GM21529 (cell line): ENCODE results near the gene PTTG1.
A peak's percentile ranks its signal among the peaks of the same experiment; 100 is the strongest.
"Not testable (repeated sequence)": the region's sequence is repeated elsewhere in the genome, so short reads cannot be mapped to it uniquely, and the experiment has no call there.

Experiments
- ATAC-seq: cut with Tn5 transposase; IDR thresholded peaks from one replicate; pipeline ENCODE4 v1.9.1; 2021; ENCODE audit not compliant: unreplicated experiment

PTTG1 gene

DNA sequence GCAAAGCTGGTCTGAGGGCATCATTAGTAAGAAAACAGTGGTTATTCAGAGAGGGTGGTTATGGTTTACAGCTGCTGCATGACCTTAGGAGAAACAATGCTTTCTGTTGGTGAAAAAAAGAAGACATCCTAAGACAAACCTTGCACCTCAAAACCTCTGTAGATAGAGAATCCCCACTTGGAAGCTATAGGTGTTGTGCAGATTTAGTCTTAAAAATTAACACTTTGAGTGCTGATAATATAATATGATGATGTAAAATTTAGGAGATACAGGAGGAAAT lies 1.4 kb upstream of the PTTG1 start:
- ATAC-seq: no peak

- ATAC-seq: no peak
Measured at GRCh38 chr5:160423099-160423498, 1.4 kb downstream of the PTTG1 start.

- no peak for ATAC-seq
Measured at GRCh38 chr5:160427607-160428006, 6.0 kb downstream of the PTTG1 start.

DNA sequence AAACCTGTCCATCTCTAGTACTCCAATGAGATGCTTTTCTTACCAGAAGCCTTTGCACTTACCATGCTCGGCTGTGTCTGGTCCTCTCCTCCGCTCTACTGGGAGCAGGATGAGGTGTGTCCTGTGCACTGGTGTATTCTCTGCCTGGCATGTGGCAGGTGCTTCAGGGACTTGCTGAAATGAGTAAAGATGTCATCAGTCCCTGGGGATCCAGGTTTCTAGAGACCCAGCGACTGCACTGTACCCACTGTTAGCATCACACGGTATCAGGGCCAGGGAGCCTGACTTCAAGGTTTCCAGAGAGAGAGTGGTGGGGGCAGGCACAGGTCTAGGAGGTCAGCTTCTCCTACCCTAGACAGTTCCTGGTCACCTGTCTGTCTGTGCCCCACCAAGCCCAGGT lies 10.5 kb downstream of the PTTG1 start:
- peak; percentile 20 for ATAC-seq

DNA sequence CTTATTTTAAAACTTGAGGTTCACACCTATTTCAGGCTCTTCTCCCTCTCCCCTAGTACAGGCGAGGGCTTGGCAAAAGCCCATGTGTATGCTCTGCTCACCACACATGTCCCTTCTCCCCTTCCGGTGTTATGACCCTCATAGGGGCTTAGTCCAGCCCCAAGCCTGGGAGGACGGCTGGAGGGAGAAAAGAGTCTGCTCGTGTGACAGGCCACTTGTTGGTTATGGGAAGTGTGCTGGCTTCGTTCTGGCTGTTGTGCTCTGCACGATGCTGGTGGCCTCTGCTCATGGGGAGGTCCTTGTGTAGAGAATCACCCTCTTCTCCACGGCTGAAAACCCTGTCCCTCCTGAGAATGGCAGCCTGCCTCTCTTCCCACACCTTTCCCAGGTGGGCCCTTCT lies 11.1 kb downstream of the PTTG1 start:
- ATAC-seq: no peak

DNA sequence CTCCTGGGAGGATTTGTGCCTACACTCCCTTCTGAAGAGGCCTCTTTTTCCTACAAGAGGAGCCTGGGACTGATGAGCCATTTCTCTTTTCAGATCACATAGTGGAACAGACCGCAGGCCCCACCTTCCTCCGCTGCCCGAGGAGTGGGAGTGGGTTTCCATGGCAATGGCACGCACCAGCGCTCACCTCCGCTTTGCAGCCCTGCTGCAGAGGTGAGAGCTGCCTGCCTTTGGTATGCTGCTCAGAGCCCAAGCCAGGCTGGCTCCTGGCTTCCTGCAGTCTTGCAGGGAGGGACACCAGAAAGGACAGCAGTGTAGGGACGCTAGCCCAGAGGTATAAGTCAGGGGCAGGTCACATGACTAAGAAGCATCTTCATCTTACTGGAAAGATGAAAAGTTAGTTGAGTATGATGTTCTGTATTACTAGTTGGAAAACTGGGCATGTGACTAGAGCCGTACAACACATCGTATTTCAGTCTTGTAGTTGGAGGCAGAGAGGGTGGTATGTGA lies 12.4 kb downstream of the PTTG1 start:
- peak; percentile 84 for ATAC-seq

GRCh38 chr5:160435532-160435931 lies 13.9 kb downstream of the PTTG1 start:
- no peak for ATAC-seq

DNA sequence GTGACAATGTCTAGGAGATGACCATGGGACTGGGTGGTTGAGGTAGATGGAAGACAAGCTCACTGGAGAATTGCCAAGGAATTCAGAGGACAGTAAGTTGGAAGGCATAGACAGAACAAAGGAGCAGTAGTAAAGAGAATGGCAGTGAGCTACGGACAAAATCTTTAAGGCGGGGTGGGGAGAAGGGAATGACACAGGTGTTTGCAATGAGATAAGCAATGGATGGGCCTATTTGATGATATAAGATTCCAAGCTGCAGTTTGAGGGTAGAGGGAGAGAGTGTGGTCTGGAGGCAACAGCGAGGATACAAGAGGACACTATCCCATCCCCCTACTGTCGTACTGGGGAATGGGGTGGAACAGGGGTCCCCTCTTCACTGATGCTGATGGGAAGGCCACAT lies 14.4 kb downstream of the PTTG1 start:
- ATAC-seq: no peak

- ATAC-seq: not testable (repeated sequence)
Measured at GRCh38 chr5:160436661-160437060, 15.0 kb downstream of the PTTG1 start.

DNA sequence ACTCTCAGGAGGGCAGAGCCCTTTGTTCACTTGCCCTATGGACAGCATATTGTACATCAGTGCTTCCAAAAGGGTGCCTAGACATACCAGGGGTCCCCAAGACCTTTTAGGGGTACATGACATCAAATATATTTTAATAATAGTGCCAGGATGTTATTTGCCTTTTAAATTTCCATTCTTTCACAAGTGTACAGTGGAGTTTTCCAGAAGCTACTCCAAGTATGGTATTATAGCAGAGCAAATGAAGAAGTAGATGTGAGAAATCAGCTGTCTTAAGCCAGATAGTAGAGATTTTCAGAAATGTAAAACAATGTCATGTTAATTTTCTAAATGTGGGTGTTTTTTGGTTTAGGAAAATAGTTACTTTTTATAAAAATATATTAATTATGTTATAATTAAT lies 15.6 kb downstream of the PTTG1 start:
- no peak for ATAC-seq

- ATAC-seq: peak; percentile 30
Measured at GRCh38 chr5:160438316-160439204, 16.9 kb downstream of the PTTG1 start.

- ATAC-seq: peak; percentile 61
Measured at GRCh38 chr5:160439205-160439600, 17.5 kb downstream of the PTTG1 start.

DNA sequence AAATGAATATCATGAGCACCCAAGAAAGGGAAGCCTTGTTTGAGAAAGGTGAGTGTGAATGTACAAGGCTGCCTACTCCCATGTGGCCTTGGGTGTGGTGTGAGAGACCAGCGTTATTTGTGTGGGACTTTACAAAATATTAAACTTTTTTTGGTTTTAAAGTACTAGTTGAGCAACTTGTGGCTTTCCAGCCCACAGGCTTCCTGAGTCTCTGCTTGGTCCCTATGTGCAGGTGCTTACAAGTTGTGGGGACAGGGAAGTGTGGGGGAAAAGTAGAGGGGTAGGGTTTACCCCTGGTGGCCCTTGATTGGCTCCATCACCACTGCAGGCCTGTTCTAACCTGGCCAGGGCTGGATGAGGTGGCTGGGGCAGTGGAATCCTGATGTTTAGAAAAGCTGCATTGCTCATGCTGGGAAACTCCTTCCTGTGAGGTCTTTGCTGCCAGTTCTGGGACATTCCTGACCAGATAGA lies 19.7 kb downstream of the PTTG1 start:
- ATAC-seq: peak; percentile 25

DNA sequence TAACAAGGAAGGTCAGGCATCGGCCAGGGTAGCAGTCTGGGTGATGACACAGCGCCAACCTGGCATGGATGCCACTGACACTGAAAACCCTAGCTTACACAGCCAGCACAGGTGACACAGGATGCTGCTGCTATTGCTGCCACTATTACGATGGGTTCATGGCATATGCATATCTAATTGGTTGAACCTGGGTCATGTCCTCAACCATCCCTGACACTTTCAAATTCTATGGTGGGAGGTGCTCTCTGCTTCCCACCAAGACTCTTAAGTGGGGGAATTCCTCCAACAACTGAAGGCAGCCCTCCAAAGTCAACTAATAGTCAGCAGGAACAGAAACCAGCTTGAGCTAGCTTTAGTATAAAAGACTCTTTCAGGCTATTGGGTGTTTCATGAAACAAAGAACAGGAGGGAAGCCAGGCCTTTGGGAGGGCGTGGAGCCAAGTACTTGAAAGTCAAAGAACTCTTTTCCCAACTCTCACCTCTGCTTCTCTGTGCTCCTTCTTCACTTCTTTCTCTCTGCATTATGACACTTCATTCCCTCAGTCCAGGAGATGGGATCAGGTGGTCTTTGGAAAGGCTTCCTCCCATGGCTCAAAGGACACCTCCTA lies 21.3 kb downstream of the PTTG1 start:
- ATAC-seq: peak; percentile 13

DNA sequence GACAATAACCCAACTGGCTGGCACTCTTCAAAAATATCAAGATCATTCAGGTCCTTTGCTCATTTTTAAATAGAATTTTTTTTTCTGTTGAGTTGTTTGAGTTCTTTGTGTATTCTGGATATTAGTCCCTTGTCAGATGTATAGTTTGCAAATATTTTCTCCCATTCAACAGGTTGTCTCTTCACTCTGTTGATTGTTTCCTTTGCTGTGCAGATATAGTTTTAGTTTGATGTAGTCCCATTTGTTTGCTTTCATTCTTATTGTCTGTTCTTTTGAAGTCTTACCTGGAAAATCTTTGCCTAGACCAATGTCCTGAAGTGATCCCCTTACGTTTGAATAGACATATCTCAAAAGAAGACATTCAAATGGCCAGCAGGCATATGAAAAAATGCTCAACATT lies 22.8 kb downstream of the PTTG1 start:
- no peak for ATAC-seq

GRCh38 chr5:160445132-160445531 lies 23.5 kb downstream of the PTTG1 start:
- ATAC-seq: peak; percentile 21

DNA sequence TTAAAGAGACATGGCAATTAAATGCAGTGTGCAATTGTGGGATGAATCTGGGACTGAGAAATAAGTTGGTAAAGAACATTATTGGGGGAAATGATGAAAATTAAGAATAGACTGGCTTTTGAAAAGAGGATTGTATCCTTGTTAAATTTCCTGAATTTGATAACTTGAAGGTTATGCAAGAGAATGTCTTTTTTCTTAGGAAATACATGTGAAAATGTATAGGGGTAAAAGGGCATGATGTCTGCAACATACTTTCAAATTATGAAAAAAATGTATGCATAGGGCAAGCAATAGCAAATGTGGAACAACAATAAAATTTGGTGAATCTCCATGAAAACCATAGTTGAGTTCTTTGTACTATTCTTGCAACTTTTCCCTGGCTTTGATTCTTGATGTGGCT lies 24.1 kb downstream of the PTTG1 start:
- ATAC-seq: no peak

GRCh38 chr5:160448886-160449285 lies 27.2 kb downstream of the PTTG1 start:
- no peak for ATAC-seq

DNA sequence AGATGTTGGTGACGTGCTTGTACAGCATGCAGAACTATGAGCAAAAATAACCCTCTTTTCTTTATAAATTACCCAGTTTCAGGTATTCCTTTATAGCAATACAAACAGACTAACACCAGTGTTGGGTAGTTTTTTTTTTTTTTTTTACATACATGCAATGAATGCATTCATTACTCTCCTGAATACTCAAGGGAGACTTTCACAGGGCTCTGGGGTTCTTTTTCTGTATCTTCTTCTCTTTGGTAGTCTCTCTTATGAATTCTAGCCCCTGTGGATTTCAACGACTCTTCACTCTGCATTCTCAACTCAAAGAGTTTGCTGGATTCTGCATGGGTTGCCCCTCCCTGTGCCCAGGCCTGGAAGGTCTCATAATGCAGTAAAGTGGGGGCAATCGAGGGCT lies 27.8 kb downstream of the PTTG1 start:
- no peak for ATAC-seq

DNA sequence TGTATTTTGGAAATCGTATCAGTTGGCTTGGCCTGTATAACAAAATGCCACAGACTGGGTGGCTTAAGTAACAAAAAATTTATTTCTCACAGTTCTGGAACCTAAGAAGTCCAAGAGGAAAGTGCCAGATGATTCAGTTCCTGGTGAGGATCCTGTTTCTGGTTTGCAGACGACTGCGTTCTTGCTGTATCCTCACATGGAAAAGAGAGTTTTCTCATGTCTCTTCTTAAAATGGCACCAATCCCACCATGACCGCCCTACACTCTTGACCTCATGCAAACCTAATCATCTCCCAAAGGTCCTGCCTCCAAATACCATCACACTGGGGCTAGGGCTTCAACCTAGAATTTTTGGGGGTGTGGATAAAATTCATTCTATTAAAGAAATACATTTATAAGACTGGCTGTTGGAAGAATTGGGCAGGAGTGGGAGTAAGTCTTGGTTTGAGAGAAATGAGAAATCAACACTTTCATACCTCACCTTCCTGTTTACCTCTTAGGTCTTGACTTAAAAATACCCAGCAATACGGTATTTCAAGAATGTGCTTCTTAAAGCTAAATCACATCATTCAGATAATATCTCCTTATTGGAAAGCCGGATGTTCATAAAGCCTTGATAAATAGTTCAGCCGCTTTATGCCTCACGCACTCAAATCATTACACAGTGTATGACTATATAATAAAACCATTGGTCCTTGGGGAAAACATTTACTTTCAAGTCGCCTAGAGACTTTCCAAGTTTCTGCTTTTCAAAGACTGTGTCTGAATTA lies 28.7 kb downstream of the PTTG1 start:
- peak; percentile 65 for ATAC-seq

- ATAC-seq: no peak
Measured at GRCh38 chr5:160451281-160451680, 29.6 kb downstream of the PTTG1 start.

GRCh38 chr5:160452036-160452435 lies 30.4 kb downstream of the PTTG1 start:
- no peak for ATAC-seq
